HepG2 (cell line): ENCODE data around the gene TBCB. TPM values are rescaled to one million over a fixed set of nuclear protein-coding genes. Genes with fewer than 3 reads are reported as not detected.

Experiments
- ADNP ChIP-seq: sonication (generic); formaldehyde crosslinking; IDR thresholded peaks from 2 replicates; pipeline ENCODE4 v1.4.0; 2020; ENCODE audit warnings: missing genetic modification reagents
- HNRNPLL ChIP-seq: fragments of 200-400 bp; formaldehyde crosslinking; IDR thresholded peaks from 2 replicates; pipeline ENCODE4 v1.6.1; 2017; ENCODE audit warnings: mild to moderate bottlenecking, low read depth, low read length; ENCODE audit not compliant: poor library complexity, severe bottlenecking
- NONO ChIP-seq, 2 experiments: fragments of 450-650 bp in 1 of 2; sonication (generic) in 1 of 2; formaldehyde crosslinking in 1 of 2; IDR thresholded peaks in 1 of 2; conservative IDR thresholded peaks in 1 of 2; 2 replicates each; pipeline versions ENCODE4 v1.6.1 to v1.8.0; 2017 to 2022; ENCODE audit warnings: mild to moderate bottlenecking in 1 of 2, missing genetic modification reagents in 1 of 2, moderate library complexity in 1 of 2
- NRL ChIP-seq: sonication (generic); formaldehyde crosslinking; IDR thresholded peaks from 2 replicates; pipeline ENCODE4 v1.5.0; 2020; ENCODE audit warnings: missing genetic modification reagents, mild to moderate bottlenecking, moderate library complexity, borderline replicate concordance
- SNAI1 ChIP-seq: sonication (generic); formaldehyde crosslinking; IDR thresholded peaks from 2 replicates; pipeline ENCODE4 v1.5.0; 2020; ENCODE audit warnings: mild to moderate bottlenecking, missing genetic modification reagents, borderline replicate concordance
- SOX13 ChIP-seq, 3 experiments: fragments of 450-650 bp in 1 of 3; sonication (generic) in 1 of 3; formaldehyde crosslinking in 1 of 3; IDR thresholded peaks in 2 of 3; conservative IDR thresholded peaks in 1 of 3; 2 replicates each; pipeline versions ENCODE4 v1.5.0 to v1.6.1; 2016 to 2020; ENCODE audit warnings: antibody characterized with exemption in 1 of 3, mild to moderate bottlenecking in 1 of 3, missing compliant biosample characterization in 1 of 3, missing genetic modification reagents in 1 of 3, moderate library complexity in 1 of 3
- ZNF230 ChIP-seq: sonication (generic); formaldehyde crosslinking; IDR thresholded peaks from 2 replicates; pipeline ENCODE4 v1.4.0; 2020; ENCODE audit warnings: mild to moderate bottlenecking, missing genetic modification reagents
- ZNF30 ChIP-seq: sonication (generic); formaldehyde crosslinking; IDR thresholded peaks from 2 replicates; pipeline ENCODE4 v1.5.0; 2020; ENCODE audit warnings: mild to moderate bottlenecking, missing genetic modification reagents
- ZNF501 ChIP-seq: sonication (generic); formaldehyde crosslinking; IDR thresholded peaks from 2 replicates; pipeline ENCODE4 v1.5.1; 2020; ENCODE audit warnings: mild to moderate bottlenecking, moderate library complexity, missing genetic modification reagents
- ZNF567 ChIP-seq: sonication (generic); formaldehyde crosslinking; IDR thresholded peaks from 2 replicates; pipeline ENCODE4 v1.8.1; 2023; ENCODE audit warnings: mild to moderate bottlenecking, missing genetic modification reagents, borderline replicate concordance
- ZNF678 ChIP-seq: sonication (generic); formaldehyde crosslinking; IDR thresholded peaks from 2 replicates; pipeline ENCODE4 v1.4.0; 2020; ENCODE audit warnings: mild to moderate bottlenecking, missing genetic modification reagents
- ZNF777 ChIP-seq: sonication (generic); formaldehyde crosslinking; IDR thresholded peaks from 2 replicates; pipeline ENCODE4 v1.4.0; 2020; ENCODE audit warnings: missing genetic modification reagents
- ZNF792 ChIP-seq: IDR thresholded peaks from 2 replicates; pipeline ENCODE4 v1.6.1; 2016
- polyA plus RNA-seq, 8 experiments: library from polyadenylated mRNA; depleted of rRNA in 3 of 8; stranded (reverse) in 7 of 8; unstranded in 1 of 8; fragments of >200 nt; fragmentation: Illumina TruSeq in 4 of 8; extraction: Trizol in 4 of 8; gene quantifications; 2 replicates each; pipeline versions ENCODE4 v1.2.1 to v1.2.3, GENCODE V29; 2011 to 2016; ENCODE audit warnings: low read depth in 4 of 8, missing spikeins in 1 of 8, mixed read lengths in 1 of 8; ENCODE audit not compliant: insufficient read depth in 1 of 8
- total RNA-seq, 5 experiments: library from RNA; depleted of rRNA; stranded (reverse); fragments of >200 nt; fragmentation: Illumina TruSeq; extraction: Trizol; gene quantifications; 2 replicates each; pipeline ENCODE4 v1.2.3, GENCODE V29; 2016; ENCODE audit warnings: low read depth in 1 of 5
- TF ChIP-seq, protein P1 (sequence below): sonication (generic); formaldehyde crosslinking; IDR thresholded peaks from 2 replicates; pipeline ENCODE4 v1.5.1; 2020; ENCODE audit warnings: mild to moderate bottlenecking, missing genetic modification reagents
- TF ChIP-seq, protein P2 (sequence below): sonication (generic); formaldehyde crosslinking; IDR thresholded peaks from 2 replicates; pipeline ENCODE4 v1.5.0; 2020; ENCODE audit warnings: mild to moderate bottlenecking, missing genetic modification reagents
- TF ChIP-seq, protein P3 (sequence below): sonication (generic); formaldehyde crosslinking; IDR thresholded peaks from 2 replicates; pipeline ENCODE4 v1.8.1; 2023; ENCODE audit warnings: missing genetic modification reagents, inconsistent platforms, borderline replicate concordance
- TF ChIP-seq, protein P4 (sequence below): sonication (generic); formaldehyde crosslinking; IDR thresholded peaks from 2 replicates; pipeline ENCODE4 v1.8.1; 2023; ENCODE audit warnings: mild to moderate bottlenecking, missing genetic modification reagents
- TF ChIP-seq, protein P5 (sequence below): IDR thresholded peaks from 2 replicates; pipeline ENCODE4 v1.6.1; 2016; ENCODE audit warnings: mild to moderate bottlenecking, missing biosample characterization, missing genetic modification reagents

The TBCB gene
- total and polyA plus RNA-seq, 2 of the 13 experiments (the other 11 are each of a cell fraction or from before 2014, with no cell fraction given) = 271 to 276 TPM

DNA sequence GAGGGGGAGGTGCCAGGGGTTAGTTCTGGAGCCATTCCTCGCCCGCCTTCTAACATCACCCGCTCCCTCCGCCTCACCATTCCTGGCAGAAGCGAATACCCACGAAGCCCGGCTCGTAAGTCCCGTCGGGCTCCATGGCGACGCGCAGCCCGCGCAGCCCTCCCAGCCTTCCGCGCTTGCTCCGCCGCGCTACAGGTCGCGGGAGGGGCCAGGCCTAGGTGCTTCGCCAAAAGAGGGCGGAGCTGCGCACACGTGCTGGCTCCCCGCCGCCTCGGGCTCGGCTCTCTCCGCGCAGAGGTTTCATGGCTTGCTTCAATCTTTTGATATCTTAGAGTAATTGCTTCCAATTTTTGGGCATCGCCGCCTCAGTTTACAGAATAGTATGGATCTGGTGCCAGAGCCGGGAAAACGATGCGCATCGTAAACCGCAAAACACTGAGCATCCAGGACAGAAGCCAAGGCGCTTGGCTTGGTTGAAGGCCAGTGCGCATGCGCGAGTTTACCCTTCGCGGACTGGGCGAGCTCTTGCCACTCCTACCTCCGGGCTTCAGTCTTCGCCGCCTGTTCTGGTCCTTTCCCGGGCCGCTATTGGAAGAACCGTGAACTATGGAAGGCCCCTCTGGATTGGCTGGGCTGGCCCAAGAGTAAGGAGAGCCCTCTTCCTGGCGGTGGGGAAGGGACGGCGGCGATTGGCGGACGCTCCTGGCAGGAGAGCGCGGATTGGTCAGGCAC is 381 bp upstream of the TBCB start, which contains the start of gene POLR2I (continued):
- TF ChIP-seq, protein P1, sequence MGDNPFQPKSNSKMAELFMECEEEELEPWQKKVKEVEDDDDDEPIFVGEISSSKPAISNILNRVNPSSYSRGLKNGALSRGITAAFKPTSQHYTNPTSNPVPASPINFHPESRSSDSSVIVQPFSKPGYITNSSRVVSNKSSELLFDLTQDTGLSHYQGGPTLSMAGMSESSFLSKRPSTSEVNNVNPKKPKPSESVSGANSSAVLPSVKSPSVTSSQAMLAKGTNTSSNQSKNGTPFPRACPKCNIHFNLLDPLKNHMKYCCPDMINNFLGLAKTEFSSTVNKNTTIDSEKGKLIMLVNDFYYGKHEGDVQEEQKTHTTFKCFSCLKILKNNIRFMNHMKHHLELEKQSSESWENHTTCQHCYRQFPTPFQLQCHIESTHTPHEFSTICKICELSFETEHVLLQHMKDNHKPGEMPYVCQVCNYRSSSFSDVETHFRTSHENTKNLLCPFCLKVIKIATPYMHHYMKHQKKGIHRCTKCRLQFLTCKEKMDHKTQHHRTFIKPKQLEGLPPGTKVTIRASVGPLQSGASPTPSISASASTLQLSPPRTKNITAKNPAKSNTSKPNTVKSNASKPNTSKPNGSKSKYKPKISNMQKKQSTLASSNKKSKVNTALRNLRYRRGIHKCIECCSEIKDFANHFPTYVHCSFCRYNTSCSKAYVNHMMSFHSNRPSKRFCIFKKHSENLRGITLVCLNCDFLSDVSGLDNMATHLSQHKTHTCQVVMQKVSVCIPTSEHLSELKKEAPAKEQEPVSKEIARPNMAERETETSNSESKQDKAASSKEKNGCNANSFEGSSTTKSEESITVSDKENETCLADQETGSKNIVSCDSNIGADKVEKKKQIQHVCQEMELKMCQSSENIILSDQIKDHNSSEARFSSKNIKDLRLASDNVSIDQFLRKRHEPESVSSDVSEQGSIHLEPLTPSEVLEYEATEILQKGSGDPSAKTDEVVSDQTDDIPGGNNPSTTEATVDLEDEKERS = no peak
- TF ChIP-seq, protein P2, sequence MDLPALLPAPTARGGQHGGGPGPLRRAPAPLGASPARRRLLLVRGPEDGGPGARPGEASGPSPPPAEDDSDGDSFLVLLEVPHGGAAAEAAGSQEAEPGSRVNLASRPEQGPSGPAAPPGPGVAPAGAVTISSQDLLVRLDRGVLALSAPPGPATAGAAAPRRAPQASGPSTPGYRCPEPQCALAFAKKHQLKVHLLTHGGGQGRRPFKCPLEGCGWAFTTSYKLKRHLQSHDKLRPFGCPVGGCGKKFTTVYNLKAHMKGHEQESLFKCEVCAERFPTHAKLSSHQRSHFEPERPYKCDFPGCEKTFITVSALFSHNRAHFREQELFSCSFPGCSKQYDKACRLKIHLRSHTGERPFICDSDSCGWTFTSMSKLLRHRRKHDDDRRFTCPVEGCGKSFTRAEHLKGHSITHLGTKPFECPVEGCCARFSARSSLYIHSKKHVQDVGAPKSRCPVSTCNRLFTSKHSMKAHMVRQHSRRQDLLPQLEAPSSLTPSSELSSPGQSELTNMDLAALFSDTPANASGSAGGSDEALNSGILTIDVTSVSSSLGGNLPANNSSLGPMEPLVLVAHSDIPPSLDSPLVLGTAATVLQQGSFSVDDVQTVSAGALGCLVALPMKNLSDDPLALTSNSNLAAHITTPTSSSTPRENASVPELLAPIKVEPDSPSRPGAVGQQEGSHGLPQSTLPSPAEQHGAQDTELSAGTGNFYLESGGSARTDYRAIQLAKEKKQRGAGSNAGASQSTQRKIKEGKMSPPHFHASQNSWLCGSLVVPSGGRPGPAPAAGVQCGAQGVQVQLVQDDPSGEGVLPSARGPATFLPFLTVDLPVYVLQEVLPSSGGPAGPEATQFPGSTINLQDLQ (CRISPR knock-in tag) = no peak
- TF ChIP-seq ADNP (CRISPR knock-in tag) = no peak
- TF ChIP-seq, protein P3, sequence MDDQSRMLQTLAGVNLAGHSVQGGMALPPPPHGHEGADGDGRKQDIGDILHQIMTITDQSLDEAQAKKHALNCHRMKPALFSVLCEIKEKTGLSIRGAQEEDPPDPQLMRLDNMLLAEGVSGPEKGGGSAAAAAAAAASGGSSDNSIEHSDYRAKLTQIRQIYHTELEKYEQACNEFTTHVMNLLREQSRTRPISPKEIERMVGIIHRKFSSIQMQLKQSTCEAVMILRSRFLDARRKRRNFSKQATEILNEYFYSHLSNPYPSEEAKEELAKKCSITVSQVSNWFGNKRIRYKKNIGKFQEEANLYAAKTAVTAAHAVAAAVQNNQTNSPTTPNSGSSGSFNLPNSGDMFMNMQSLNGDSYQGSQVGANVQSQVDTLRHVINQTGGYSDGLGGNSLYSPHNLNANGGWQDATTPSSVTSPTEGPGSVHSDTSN (CRISPR knock-in tag) = peak; percentile 91
- no peak for TF ChIP-seq ZNF30
- TF ChIP-seq ZNF501 (CRISPR knock-in tag) = peak; percentile 92
- peak; percentile 88; the same call in 1 of the 2 replicates for TF ChIP-seq ZNF567 (CRISPR knock-in tag)
- TF ChIP-seq, protein P4, sequence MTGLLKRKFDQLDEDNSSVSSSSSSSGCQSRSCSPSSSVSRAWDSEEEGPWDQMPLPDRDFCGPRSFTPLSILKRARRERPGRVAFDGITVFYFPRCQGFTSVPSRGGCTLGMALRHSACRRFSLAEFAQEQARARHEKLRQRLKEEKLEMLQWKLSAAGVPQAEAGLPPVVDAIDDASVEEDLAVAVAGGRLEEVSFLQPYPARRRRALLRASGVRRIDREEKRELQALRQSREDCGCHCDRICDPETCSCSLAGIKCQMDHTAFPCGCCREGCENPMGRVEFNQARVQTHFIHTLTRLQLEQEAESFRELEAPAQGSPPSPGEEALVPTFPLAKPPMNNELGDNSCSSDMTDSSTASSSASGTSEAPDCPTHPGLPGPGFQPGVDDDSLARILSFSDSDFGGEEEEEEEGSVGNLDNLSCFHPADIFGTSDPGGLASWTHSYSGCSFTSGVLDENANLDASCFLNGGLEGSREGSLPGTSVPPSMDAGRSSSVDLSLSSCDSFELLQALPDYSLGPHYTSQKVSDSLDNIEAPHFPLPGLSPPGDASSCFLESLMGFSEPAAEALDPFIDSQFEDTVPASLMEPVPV (CRISPR knock-in tag) = no peak; the same call in 1 of the 2 replicates
- TF ChIP-seq NRL = 0 out of 2 replicates have a peak, but pooled peaks have one; percentile 86
- TF ChIP-seq, protein P5, sequence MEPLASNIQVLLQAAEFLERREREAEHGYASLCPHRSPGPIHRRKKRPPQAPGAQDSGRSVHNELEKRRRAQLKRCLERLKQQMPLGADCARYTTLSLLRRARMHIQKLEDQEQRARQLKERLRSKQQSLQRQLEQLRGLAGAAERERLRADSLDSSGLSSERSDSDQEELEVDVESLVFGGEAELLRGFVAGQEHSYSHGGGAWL = peak; percentile 93; the same call in 1 of the 2 replicates
- TF ChIP-seq NONO (IDR thresholded peaks at IDR 0.05) = no peak
- TF ChIP-seq NONO (CRISPR knock-in tag; conservative IDR thresholded peaks at IDR 0.05) = 0 out of 2 replicates have a peak, but pooled peaks have one; percentile 50
- TF ChIP-seq ZNF678 (CRISPR knock-in tag) = 0 out of 2 replicates have a peak, but pooled peaks have one; percentile 48
- TF ChIP-seq ZNF230 (CRISPR knock-in tag) = peak; percentile 96
- TF ChIP-seq HNRNPLL = peak; percentile 96
- peak; percentile 95 for TF ChIP-seq ZNF792 (CRISPR knock-in tag)
- TF ChIP-seq SNAI1 = peak; percentile 92; the same call in 1 of the 2 replicates
- TF ChIP-seq SOX13 (IDR thresholded peaks at IDR 0.05) = no peak
- TF ChIP-seq SOX13 (CRISPR knock-in tag; conservative IDR thresholded peaks at IDR 0.05 in 1 of 2, IDR thresholded peaks at IDR 0.05 in 1 of 2) = peak in 1 of 2 experiments; percentile 58; a peak in 2 of 4 replicates
- TF ChIP-seq ZNF777 = peak; percentile 92
